Keratinocyte (primary cell): ENCODE measurements around the gene ADCY5. TPM values are rescaled to one million over a fixed set of nuclear protein-coding genes. Genes with fewer than 3 reads are reported as not detected.

ENCODE experiments used
- DNase-seq: peaks from one replicate; pipeline ENCODE4 v3.0.0-alpha.2; 2011; ENCODE audit warnings: low read depth, missing footprints, low spot score
- FAIRE-seq: peaks from 2 replicates; lab custom pipeline; 2011; peaks lifted over from hg19 to GRCh38; lab: Jason Lieb, UNC
- H2AFZ ChIP-seq: 2 replicates; pipeline ENCODE4 v1.6.0; 2012; ENCODE audit warnings: low read length, control low read depth, inconsistent platforms; ENCODE audit not compliant: control insufficient read depth
- H3K27ac ChIP-seq: 2 replicates; pipeline ENCODE4 v1.5.1; 2011; ENCODE audit warnings: low read length; ENCODE audit not compliant: control insufficient read depth, insufficient read depth
- H3K27me3 ChIP-seq: 3 replicates; pipeline ENCODE4 v1.6.0; 2011; ENCODE audit warnings: low read length; ENCODE audit not compliant: control insufficient read depth, insufficient read depth; ENCODE audit errors: extremely low read depth
- H3K36me3 ChIP-seq, 2 experiments: 2 replicates in 1 of 2; 3 replicates in 1 of 2; pipeline ENCODE4 v1.5.1; 2011; ENCODE audit warnings: low read length in 2 of 2, mild to moderate bottlenecking in 1 of 2; ENCODE audit not compliant: control insufficient read depth in 2 of 2, insufficient read depth in 2 of 2; ENCODE audit errors: extremely low read depth in 1 of 2
- H3K4me1 ChIP-seq: 3 replicates; pipeline ENCODE4 v1.5.1; 2011; ENCODE audit warnings: low read length; ENCODE audit not compliant: control insufficient read depth, insufficient read depth; ENCODE audit errors: extremely low read depth
- H3K4me2 ChIP-seq: 3 replicates; pipeline ENCODE4 v1.6.0; 2011; ENCODE audit warnings: low read depth, low read length; ENCODE audit not compliant: control insufficient read depth, insufficient read depth; ENCODE audit errors: extremely low read depth
- H3K4me3 ChIP-seq, 3 experiments: fragments of 200-600 bp in 1 of 3; sonication (generic) in 1 of 3; 2 replicates in 2 of 3; 3 replicates in 1 of 3; pipeline ENCODE4 v1.5.1; 2011 to 2016; ENCODE audit warnings: low read length in 3 of 3, mild to moderate bottlenecking in 3 of 3, control low read depth in 2 of 3, inconsistent platforms in 1 of 3, low read depth in 1 of 3, mixed read lengths in 1 of 3, mixed run types in 1 of 3, moderate library complexity in 1 of 3; ENCODE audit not compliant: control insufficient read depth in 2 of 3, insufficient read depth in 2 of 3; ENCODE audit errors: extremely low read depth in 1 of 3
- H3K79me2 ChIP-seq: 2 replicates; pipeline ENCODE4 v1.6.0; 2012; ENCODE audit warnings: low read length; ENCODE audit not compliant: control insufficient read depth, insufficient read depth
- H3K9ac ChIP-seq: 3 replicates; pipeline ENCODE4 v1.6.0; 2011; ENCODE audit warnings: low read length; ENCODE audit not compliant: control insufficient read depth, insufficient read depth; ENCODE audit errors: extremely low read depth
- H3K9me1 ChIP-seq: 3 replicates; pipeline ENCODE4 v1.6.0; 2011; ENCODE audit warnings: low read length; ENCODE audit not compliant: control insufficient read depth, insufficient read depth; ENCODE audit errors: extremely low read depth
- H3K9me3 ChIP-seq: 2 replicates; pipeline ENCODE4 v1.5.1; 2012; ENCODE audit warnings: low read depth, low read length; ENCODE audit not compliant: control insufficient read depth
- H4K20me1 ChIP-seq: 3 replicates; pipeline ENCODE4 v1.6.0; 2011; ENCODE audit warnings: low read length; ENCODE audit not compliant: control insufficient read depth, insufficient read depth; ENCODE audit errors: extremely low read depth
- EZH2 ChIP-seq: IDR thresholded peaks from one replicate; pipeline ENCODE4 v1.6.1; 2012; ENCODE audit warnings: inconsistent platforms, mild to moderate bottlenecking, low read length, moderate library complexity
- dilution Hi-C: fragments of 300-500 bp; cut with MboI; formaldehyde crosslinking; loops from one replicate; pipeline ENCODE4 v1.7.0; 2020; ENCODE audit warnings: low sequenced_read_pairs; ENCODE audit not compliant: extremely low pct_ligation_motif_present
- polyA plus RNA-seq, 5 experiments: library from polyadenylated mRNA; depleted of rRNA in 3 of 5; stranded (reverse) in 3 of 5; stranded (forward) in 1 of 5; unstranded in 1 of 5; fragments of >200 nt; gene quantifications; 1 replicate in 1 of 5; 2 replicates in 3 of 5; 3 replicates in 1 of 5; pipeline versions ENCODE4 v1.2.1 to v1.2.3, GENCODE V29; 2011 to 2012; ENCODE audit warnings: missing spikeins in 2 of 5, low read depth in 1 of 5, low replicate concordance in 1 of 5
- TF ChIP-seq, protein P1 (sequence below), 3 experiments: IDR thresholded peaks in 1 of 3; conservative IDR thresholded peaks in 1 of 3; optimal IDR thresholded peaks in 1 of 3; 2 replicates in 2 of 3; 3 replicates in 1 of 3; pipeline versions ENCODE3 to v1.5.1; 2011; ENCODE audit warnings: low read length in 3 of 3, mild to moderate bottlenecking in 3 of 3, moderate library complexity in 2 of 3, control low read depth in 1 of 3, inconsistent platforms in 1 of 3; ENCODE audit not compliant: insufficient read depth in 2 of 3; ENCODE audit errors: extremely low read depth in 1 of 3

ADCY5 gene
- polyA plus RNA-seq, 1 donor (not counting 4 experiments of a cell fraction or from before 2014, with no cell fraction given): not detected

DNA sequence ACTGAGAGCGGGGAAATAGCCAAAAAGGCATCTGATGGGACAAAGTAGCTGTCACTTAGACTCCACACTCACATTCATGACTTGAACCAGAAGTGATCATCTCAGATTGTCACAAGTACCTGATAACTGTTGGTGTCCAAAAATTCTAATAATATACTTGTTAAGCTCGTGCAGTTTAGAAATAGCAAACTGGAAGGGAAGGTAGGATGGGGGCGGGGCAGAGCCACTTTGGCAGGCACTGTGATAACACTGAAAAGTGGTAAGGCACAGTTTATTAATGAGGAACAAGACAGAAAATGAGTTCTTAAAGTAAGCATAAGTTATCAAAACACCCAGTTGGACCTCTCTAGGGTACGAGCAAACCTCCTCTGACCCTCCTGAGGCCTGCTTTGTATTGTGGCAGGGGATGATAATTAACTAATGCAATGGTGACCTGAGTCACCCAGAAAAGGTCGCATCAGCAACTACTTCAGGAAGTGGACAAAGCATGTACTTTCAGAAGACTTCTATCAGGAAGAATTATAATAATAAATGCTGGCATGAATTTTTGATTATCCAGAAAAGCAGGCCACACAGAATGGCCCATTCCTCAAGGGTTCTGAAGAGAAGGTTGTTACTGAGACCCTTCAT is 54.4 kb downstream of the ADCY5 start:
- H3K36me3 ChIP-seq: no peaks in the 10 kb centered on the region
- H3K4me1 ChIP-seq: peaks cover 7% of the 10 kb centered on the region
- dilution Hi-C loops: no loop called here

DNA sequence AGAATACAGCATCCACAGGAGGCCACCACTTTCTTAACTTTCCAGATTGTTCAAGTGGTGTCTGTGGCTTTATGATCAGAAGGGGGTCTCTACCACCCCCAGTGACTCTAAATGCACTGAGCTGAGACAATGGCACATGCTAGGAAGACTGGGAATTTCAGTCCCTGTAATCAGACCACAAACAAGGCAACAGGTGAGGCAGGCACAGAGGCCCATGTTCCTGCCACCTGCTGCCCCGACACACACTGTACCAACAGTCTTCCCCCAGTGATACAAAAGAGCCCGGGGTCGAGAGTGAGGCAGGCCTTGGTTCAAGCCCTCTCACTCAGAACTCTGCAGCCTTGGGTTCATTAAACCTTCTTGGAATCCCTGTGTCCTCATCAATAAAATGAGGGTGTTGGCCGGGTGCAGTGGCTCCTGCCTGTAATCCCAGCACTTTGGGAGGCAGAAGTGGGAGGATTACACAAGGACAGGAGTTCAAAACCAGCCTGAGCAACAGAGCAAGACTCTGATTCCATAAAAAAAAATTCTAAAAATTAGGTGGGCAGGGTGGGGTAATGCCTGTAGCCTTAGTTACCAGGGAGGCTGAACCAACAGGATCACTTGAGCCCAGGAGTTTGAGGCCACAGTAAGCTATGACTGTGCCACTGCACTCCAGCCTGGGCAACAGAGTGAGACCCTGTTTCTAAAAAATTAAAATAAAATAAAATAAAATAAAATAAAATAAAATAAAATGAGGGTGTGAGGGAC is 55.8 kb downstream of the ADCY5 start:
- Histone ChIP-seq H4K20me1 (no peaks in the 10 kb centered on the region), H3K4me1 (peaks cover 7% of the 10 kb centered on the region), H3K27ac (no peak overlapping the region), H3K9me3 (no peaks in the 10 kb centered on the region), H3K4me3 (no peak overlapping the region), H3K27me3 (peaks cover 10% of the 10 kb centered on the region), H3K36me3 (no peaks in the 10 kb centered on the region), H3K79me2 (no peaks in the 10 kb centered on the region), H3K4me2 (no peak overlapping the region), H3K9ac (no peak overlapping the region), H3K9me1 (no peaks in the 10 kb centered on the region), H2AFZ (no peak overlapping the region)
- DNase-seq (no peak), FAIRE-seq (no peak)
- dilution Hi-C loops: no loop called here
- TF ChIP-seq EZH2: no peak
- TF ChIP-seq, protein P1, sequence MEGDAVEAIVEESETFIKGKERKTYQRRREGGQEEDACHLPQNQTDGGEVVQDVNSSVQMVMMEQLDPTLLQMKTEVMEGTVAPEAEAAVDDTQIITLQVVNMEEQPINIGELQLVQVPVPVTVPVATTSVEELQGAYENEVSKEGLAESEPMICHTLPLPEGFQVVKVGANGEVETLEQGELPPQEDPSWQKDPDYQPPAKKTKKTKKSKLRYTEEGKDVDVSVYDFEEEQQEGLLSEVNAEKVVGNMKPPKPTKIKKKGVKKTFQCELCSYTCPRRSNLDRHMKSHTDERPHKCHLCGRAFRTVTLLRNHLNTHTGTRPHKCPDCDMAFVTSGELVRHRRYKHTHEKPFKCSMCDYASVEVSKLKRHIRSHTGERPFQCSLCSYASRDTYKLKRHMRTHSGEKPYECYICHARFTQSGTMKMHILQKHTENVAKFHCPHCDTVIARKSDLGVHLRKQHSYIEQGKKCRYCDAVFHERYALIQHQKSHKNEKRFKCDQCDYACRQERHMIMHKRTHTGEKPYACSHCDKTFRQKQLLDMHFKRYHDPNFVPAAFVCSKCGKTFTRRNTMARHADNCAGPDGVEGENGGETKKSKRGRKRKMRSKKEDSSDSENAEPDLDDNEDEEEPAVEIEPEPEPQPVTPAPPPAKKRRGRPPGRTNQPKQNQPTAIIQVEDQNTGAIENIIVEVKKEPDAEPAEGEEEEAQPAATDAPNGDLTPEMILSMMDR (optimal IDR thresholded peaks at IDR 0.05 in 1 of 3, IDR thresholded peaks at IDR 0.05 in 1 of 3, conservative IDR thresholded peaks at IDR 0.05 in 1 of 3; ENCODE audit: extremely low read depth in 1 of 3, insufficient read depth in 2 of 3, low read length in 3 of 3): no peak

More for the DNA sequence above, 54.4 kb downstream of the ADCY5 start:
- Histone ChIP-seq H3K79me2 (no peaks in the 10 kb centered on the region), H3K4me3 (no peak overlapping the region), H3K9ac (no peak overlapping the region), H3K27me3 (peaks cover 19% of the 10 kb centered on the region), H3K27ac (no peak overlapping the region), H3K9me1 (no peaks in the 10 kb centered on the region), H2AFZ (no peak overlapping the region), H3K4me2 (no peak overlapping the region), H3K9me3 (no peaks in the 10 kb centered on the region), H4K20me1 (no peaks in the 10 kb centered on the region)
- FAIRE-seq (no peak), DNase-seq (no peak)
- TF ChIP-seq, protein P1 (optimal IDR thresholded peaks at IDR 0.05 in 1 of 3, IDR thresholded peaks at IDR 0.05 in 1 of 3, conservative IDR thresholded peaks at IDR 0.05 in 1 of 3; ENCODE audit: extremely low read depth in 1 of 3, insufficient read depth in 2 of 3, low read length in 3 of 3): no peak
- TF ChIP-seq EZH2: no peak
